Measurements from ENCODE around the gene BCL2L1. TPM values are rescaled to one million over a fixed set of nuclear protein-coding genes. Genes with fewer than 3 reads are reported as not detected.

The BCL2L1 gene
- total RNA-seq, 6 experiments from 2014 or later: 111 to 122 (median 117) TPM

GRCh38 chr20:31643522-31643921 is 79.1 kb downstream of the BCL2L1 start:
- H3K36me3 Mint-ChIP-seq (ENCODE audit: low read depth): no peaks in the 10 kb centered on the region
- no peaks in the 10 kb centered on the region for H3K9me3 Mint-ChIP-seq
- no peak overlapping the region for H3K4me3 Mint-ChIP-seq
- H3K27me3 Mint-ChIP-seq (ENCODE audit: insufficient read depth): peaks cover 19% of the 10 kb centered on the region; the same call in 1 of the 2 replicates
- H3K27ac Mint-ChIP-seq: no peak overlapping the region
- peaks cover 4% of the 10 kb centered on the region; the same call in 1 of the 2 replicates for H3K4me1 Mint-ChIP-seq (ENCODE audit: low read depth)
- no peak for DNase-seq
- no peak for TF ChIP-seq CTCF (IDR thresholded peaks at IDR 0.05)

GRCh38 chr20:31642837-31643236 is 79.8 kb downstream of the BCL2L1 start:
- TF ChIP-seq CTCF (IDR thresholded peaks at IDR 0.05): no peak
- H3K4me3 Mint-ChIP-seq: no peak overlapping the region
- DNase-seq: no peak
- H3K27ac Mint-ChIP-seq: no peak overlapping the region
- H3K36me3 Mint-ChIP-seq (ENCODE audit: low read depth): no peaks in the 10 kb centered on the region
- no peaks in the 10 kb centered on the region for H3K9me3 Mint-ChIP-seq
- peaks cover 4% of the 10 kb centered on the region; the same call in 1 of the 2 replicates for H3K4me1 Mint-ChIP-seq (ENCODE audit: low read depth)
- H3K27me3 Mint-ChIP-seq (ENCODE audit: insufficient read depth): peaks cover 19% of the 10 kb centered on the region; the same call in 1 of the 2 replicates

GRCh38 chr20:31641391-31641790 is 81.3 kb downstream of the BCL2L1 start:
- Mint-ChIP-seq H3K4me1 (ENCODE audit: low read depth) (peaks cover 4% of the 10 kb centered on the region; the same call in 1 of the 2 replicates), H3K27me3 (ENCODE audit: insufficient read depth) (peaks cover 21% of the 10 kb centered on the region), H3K4me3 (no peak overlapping the region), H3K27ac (no peak overlapping the region), H3K9me3 (no peaks in the 10 kb centered on the region), H3K36me3 (ENCODE audit: low read depth) (no peaks in the 10 kb centered on the region)
- no peak for TF ChIP-seq CTCF (IDR thresholded peaks at IDR 0.05)
- DNase-seq: no peak

GRCh38 chr20:31640259-31640658 is 82.4 kb downstream of the BCL2L1 start:
- Mint-ChIP-seq H3K4me1 (ENCODE audit: low read depth) (peaks cover 4% of the 10 kb centered on the region; the same call in 1 of the 2 replicates), H3K36me3 (ENCODE audit: low read depth) (no peaks in the 10 kb centered on the region), H3K27me3 (ENCODE audit: insufficient read depth) (peaks cover 21% of the 10 kb centered on the region), H3K9me3 (no peaks in the 10 kb centered on the region), H3K4me3 (no peak overlapping the region), H3K27ac (no peak overlapping the region)
- DNase-seq: no peak
- no peak for TF ChIP-seq CTCF (IDR thresholded peaks at IDR 0.05)

GRCh38 chr20:31638816-31639215 is 83.9 kb downstream of the BCL2L1 start:
- Mint-ChIP-seq H3K27me3 (ENCODE audit: insufficient read depth) (peaks cover 17% of the 10 kb centered on the region), H3K36me3 (ENCODE audit: low read depth) (no peaks in the 10 kb centered on the region), H3K4me1 (ENCODE audit: low read depth) (no peaks in the 10 kb centered on the region), H3K9me3 (no peaks in the 10 kb centered on the region), H3K27ac (no peak overlapping the region), H3K4me3 (no peak overlapping the region)
- DNase-seq: no peak
- no peak for TF ChIP-seq CTCF (IDR thresholded peaks at IDR 0.05)

GRCh38 chr20:31638317-31638716 is 84.4 kb downstream of the BCL2L1 start:
- no peak for DNase-seq
- no peak for TF ChIP-seq CTCF (IDR thresholded peaks at IDR 0.05)
- Mint-ChIP-seq H3K4me1 (ENCODE audit: low read depth) (no peaks in the 10 kb centered on the region), H3K4me3 (no peak overlapping the region), H3K9me3 (no peaks in the 10 kb centered on the region), H3K27me3 (ENCODE audit: insufficient read depth) (peaks cover 17% of the 10 kb centered on the region), H3K36me3 (ENCODE audit: low read depth) (no peaks in the 10 kb centered on the region), H3K27ac (no peak overlapping the region)

Measured in HFFc6 (cell line).